Keratinocyte (primary cell): ENCODE measurements around the gene GNG13. TPM values are rescaled to one million over a fixed set of nuclear protein-coding genes. Genes with fewer than 3 reads are reported as not detected.

Source experiments
- DNase-seq: peaks from one replicate; pipeline ENCODE4 v3.0.0-alpha.2; 2011; ENCODE audit warnings: low read depth, missing footprints, low spot score
- FAIRE-seq: peaks from 2 replicates; lab custom pipeline; 2011; peaks lifted over from hg19 to GRCh38; lab: Jason Lieb, UNC
- H2AFZ ChIP-seq: 2 replicates; pipeline ENCODE4 v1.6.0; 2012; ENCODE audit warnings: low read length, control low read depth, inconsistent platforms; ENCODE audit not compliant: control insufficient read depth
- H3K27ac ChIP-seq: 2 replicates; pipeline ENCODE4 v1.5.1; 2011; ENCODE audit warnings: low read length; ENCODE audit not compliant: control insufficient read depth, insufficient read depth
- H3K27me3 ChIP-seq: 3 replicates; pipeline ENCODE4 v1.6.0; 2011; ENCODE audit warnings: low read length; ENCODE audit not compliant: control insufficient read depth, insufficient read depth; ENCODE audit errors: extremely low read depth
- H3K36me3 ChIP-seq, 2 experiments: 2 replicates in 1 of 2; 3 replicates in 1 of 2; pipeline ENCODE4 v1.5.1; 2011; ENCODE audit warnings: low read length in 2 of 2, mild to moderate bottlenecking in 1 of 2; ENCODE audit not compliant: control insufficient read depth in 2 of 2, insufficient read depth in 2 of 2; ENCODE audit errors: extremely low read depth in 1 of 2
- H3K4me1 ChIP-seq: 3 replicates; pipeline ENCODE4 v1.5.1; 2011; ENCODE audit warnings: low read length; ENCODE audit not compliant: control insufficient read depth, insufficient read depth; ENCODE audit errors: extremely low read depth
- H3K4me2 ChIP-seq: 3 replicates; pipeline ENCODE4 v1.6.0; 2011; ENCODE audit warnings: low read depth, low read length; ENCODE audit not compliant: control insufficient read depth, insufficient read depth; ENCODE audit errors: extremely low read depth
- H3K4me3 ChIP-seq, 3 experiments: fragments of 200-600 bp in 1 of 3; sonication (generic) in 1 of 3; 2 replicates in 2 of 3; 3 replicates in 1 of 3; pipeline ENCODE4 v1.5.1; 2011 to 2016; ENCODE audit warnings: low read length in 3 of 3, mild to moderate bottlenecking in 3 of 3, control low read depth in 2 of 3, inconsistent platforms in 1 of 3, low read depth in 1 of 3, mixed read lengths in 1 of 3, mixed run types in 1 of 3, moderate library complexity in 1 of 3; ENCODE audit not compliant: control insufficient read depth in 2 of 3, insufficient read depth in 2 of 3; ENCODE audit errors: extremely low read depth in 1 of 3
- H3K79me2 ChIP-seq: 2 replicates; pipeline ENCODE4 v1.6.0; 2012; ENCODE audit warnings: low read length; ENCODE audit not compliant: control insufficient read depth, insufficient read depth
- H3K9ac ChIP-seq: 3 replicates; pipeline ENCODE4 v1.6.0; 2011; ENCODE audit warnings: low read length; ENCODE audit not compliant: control insufficient read depth, insufficient read depth; ENCODE audit errors: extremely low read depth
- H3K9me1 ChIP-seq: 3 replicates; pipeline ENCODE4 v1.6.0; 2011; ENCODE audit warnings: low read length; ENCODE audit not compliant: control insufficient read depth, insufficient read depth; ENCODE audit errors: extremely low read depth
- H3K9me3 ChIP-seq: 2 replicates; pipeline ENCODE4 v1.5.1; 2012; ENCODE audit warnings: low read depth, low read length; ENCODE audit not compliant: control insufficient read depth
- H4K20me1 ChIP-seq: 3 replicates; pipeline ENCODE4 v1.6.0; 2011; ENCODE audit warnings: low read length; ENCODE audit not compliant: control insufficient read depth, insufficient read depth; ENCODE audit errors: extremely low read depth
- EZH2 ChIP-seq: IDR thresholded peaks from one replicate; pipeline ENCODE4 v1.6.1; 2012; ENCODE audit warnings: inconsistent platforms, mild to moderate bottlenecking, low read length, moderate library complexity
- dilution Hi-C: fragments of 300-500 bp; cut with MboI; formaldehyde crosslinking; loops from one replicate; pipeline ENCODE4 v1.7.0; 2020; ENCODE audit warnings: low sequenced_read_pairs; ENCODE audit not compliant: extremely low pct_ligation_motif_present
- polyA plus RNA-seq, 5 experiments: library from polyadenylated mRNA; depleted of rRNA in 3 of 5; stranded (reverse) in 3 of 5; stranded (forward) in 1 of 5; unstranded in 1 of 5; fragments of >200 nt; gene quantifications; 1 replicate in 1 of 5; 2 replicates in 3 of 5; 3 replicates in 1 of 5; pipeline versions ENCODE4 v1.2.1 to v1.2.3, GENCODE V29; 2011 to 2012; ENCODE audit warnings: missing spikeins in 2 of 5, low read depth in 1 of 5, low replicate concordance in 1 of 5
- TF ChIP-seq, protein P1 (sequence below), 3 experiments: IDR thresholded peaks in 1 of 3; conservative IDR thresholded peaks in 1 of 3; optimal IDR thresholded peaks in 1 of 3; 2 replicates in 2 of 3; 3 replicates in 1 of 3; pipeline versions ENCODE3 to v1.5.1; 2011; ENCODE audit warnings: low read length in 3 of 3, mild to moderate bottlenecking in 3 of 3, moderate library complexity in 2 of 3, control low read depth in 1 of 3, inconsistent platforms in 1 of 3; ENCODE audit not compliant: insufficient read depth in 2 of 3; ENCODE audit errors: extremely low read depth in 1 of 3

The GNG13 gene
- polyA plus RNA-seq, 1 donor (not counting 4 experiments of a cell fraction or from before 2014, with no cell fraction given) = not detected

- no peak overlapping the region for H3K27ac ChIP-seq
- dilution Hi-C loops = no loop called here
- no peaks in the 10 kb centered on the region for H3K4me1 ChIP-seq
- TF ChIP-seq, protein P1, sequence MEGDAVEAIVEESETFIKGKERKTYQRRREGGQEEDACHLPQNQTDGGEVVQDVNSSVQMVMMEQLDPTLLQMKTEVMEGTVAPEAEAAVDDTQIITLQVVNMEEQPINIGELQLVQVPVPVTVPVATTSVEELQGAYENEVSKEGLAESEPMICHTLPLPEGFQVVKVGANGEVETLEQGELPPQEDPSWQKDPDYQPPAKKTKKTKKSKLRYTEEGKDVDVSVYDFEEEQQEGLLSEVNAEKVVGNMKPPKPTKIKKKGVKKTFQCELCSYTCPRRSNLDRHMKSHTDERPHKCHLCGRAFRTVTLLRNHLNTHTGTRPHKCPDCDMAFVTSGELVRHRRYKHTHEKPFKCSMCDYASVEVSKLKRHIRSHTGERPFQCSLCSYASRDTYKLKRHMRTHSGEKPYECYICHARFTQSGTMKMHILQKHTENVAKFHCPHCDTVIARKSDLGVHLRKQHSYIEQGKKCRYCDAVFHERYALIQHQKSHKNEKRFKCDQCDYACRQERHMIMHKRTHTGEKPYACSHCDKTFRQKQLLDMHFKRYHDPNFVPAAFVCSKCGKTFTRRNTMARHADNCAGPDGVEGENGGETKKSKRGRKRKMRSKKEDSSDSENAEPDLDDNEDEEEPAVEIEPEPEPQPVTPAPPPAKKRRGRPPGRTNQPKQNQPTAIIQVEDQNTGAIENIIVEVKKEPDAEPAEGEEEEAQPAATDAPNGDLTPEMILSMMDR (optimal IDR thresholded peaks at IDR 0.05 in 1 of 3, IDR thresholded peaks at IDR 0.05 in 1 of 3, conservative IDR thresholded peaks at IDR 0.05 in 1 of 3; ENCODE audit: extremely low read depth in 1 of 3, insufficient read depth in 2 of 3, low read length in 3 of 3) = no peak
- no peak for TF ChIP-seq EZH2
- H3K36me3 ChIP-seq = no peaks in the 10 kb centered on the region
- H3K4me2 ChIP-seq = peak overlapping the region; percentile 14
- H3K9ac ChIP-seq = no peak overlapping the region
- H4K20me1 ChIP-seq = no peaks in the 10 kb centered on the region
- peak overlapping the region; percentile 27 for H2AFZ ChIP-seq
- no peak overlapping the region for H3K4me3 ChIP-seq
- H3K9me3 ChIP-seq = no peaks in the 10 kb centered on the region
- no peak for FAIRE-seq
- H3K79me2 ChIP-seq = no peaks in the 10 kb centered on the region
- peaks cover 14% of the 10 kb centered on the region for H3K27me3 ChIP-seq
- H3K9me1 ChIP-seq = no peaks in the 10 kb centered on the region
- no peak for DNase-seq
Measured at GRCh38 chr16:825341-826061, 25.0 kb upstream of the GNG13 start.

- dilution Hi-C loops = no loop called here
- Histone ChIP-seq H3K9me3 (no peaks in the 10 kb centered on the region), H3K4me1 (no peaks in the 10 kb centered on the region), H3K9me1 (no peaks in the 10 kb centered on the region), H4K20me1 (no peaks in the 10 kb centered on the region), H3K27me3 (peaks cover 14% of the 10 kb centered on the region), H3K9ac (no peak overlapping the region), H2AFZ (no peak overlapping the region), H3K27ac (no peak overlapping the region), H3K4me2 (no peak overlapping the region), H3K36me3 (no peaks in the 10 kb centered on the region), H3K4me3 (no peak overlapping the region), H3K79me2 (no peaks in the 10 kb centered on the region)
- FAIRE-seq (no peak), DNase-seq (no peak)
- TF ChIP-seq, protein P1 (optimal IDR thresholded peaks at IDR 0.05 in 1 of 3, IDR thresholded peaks at IDR 0.05 in 1 of 3, conservative IDR thresholded peaks at IDR 0.05 in 1 of 3; ENCODE audit: extremely low read depth in 1 of 3, insufficient read depth in 2 of 3, low read length in 3 of 3) = no peak
- TF ChIP-seq EZH2 = no peak
Measured at GRCh38 chr16:824601-825000, 24.1 kb upstream of the GNG13 start.
